Activated CD8-positive, alpha-beta memory T cell treated with anti-CD3 and anti-CD28 coated beads, Interleukin-2, amount 50 U/mL, for 1 hour (primary cell): ENCODE measurements around the gene NOD1.
"Not testable (repeated sequence)": the region's sequence is repeated elsewhere in the genome, so short reads cannot be mapped to it uniquely, and the experiment has no call there.

Source experiments
- DNase-seq: peaks from one replicate; pipeline ENCODE4 v3.0.0-alpha.2; 2020; ENCODE audit errors: extremely low read depth

The NOD1 gene

GRCh38 chr7:30478349-30479201 is at the start of gene NOD1:
Gene NOD1 (minus strand): TSS chr7:30478784. CDS start chr7:30456921, 21,863 bp downstream.
- peak; percentile 13 for DNase-seq

GRCh38 chr7:30527297-30527696 is 48.7 kb upstream of the NOD1 start:
- not testable (repeated sequence) for DNase-seq

DNA sequence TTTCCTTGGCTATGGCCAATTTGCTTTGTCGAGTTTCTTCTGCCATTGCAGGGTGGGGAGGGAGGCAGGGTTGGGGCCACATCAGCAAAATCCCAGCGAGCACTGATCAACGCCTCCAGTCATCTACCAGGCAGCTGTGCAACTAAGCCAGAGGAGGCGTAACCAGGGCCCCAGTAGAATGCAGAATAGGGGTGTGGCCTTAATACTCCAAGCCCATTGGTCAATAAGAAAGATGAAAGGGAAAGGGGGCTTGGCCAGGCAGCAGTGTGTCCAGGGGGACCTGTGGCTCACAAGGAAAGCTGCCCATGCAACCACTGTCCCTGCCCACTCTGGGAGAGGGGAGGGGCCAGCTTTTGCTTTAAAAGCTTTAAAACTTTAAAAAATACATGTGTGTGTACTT is 47.6 kb upstream of the NOD1 start:
- DNase-seq = no peak

GRCh38 chr7:30525429-30525828 is 46.8 kb upstream of the NOD1 start:
- no peak for DNase-seq

DNA sequence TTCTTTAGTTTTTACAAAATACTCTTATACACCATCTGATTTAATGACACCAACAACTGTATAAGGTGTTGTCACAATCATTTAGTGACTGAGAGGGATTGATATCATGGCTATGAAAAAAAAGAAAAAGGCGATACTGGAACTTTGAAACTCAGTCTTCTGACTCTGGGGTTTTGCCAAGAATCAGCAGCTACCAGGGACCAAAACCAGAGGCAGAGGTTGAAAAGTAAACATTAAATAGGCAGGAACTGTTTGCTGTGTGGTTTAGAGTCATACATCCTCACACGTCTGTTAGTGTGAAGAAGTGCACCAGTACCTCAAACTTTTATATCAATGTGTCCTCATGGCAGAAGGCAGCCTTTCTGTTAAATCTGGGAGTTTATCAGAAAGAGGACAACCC is 46.0 kb upstream of the NOD1 start:
- DNase-seq = no peak

- DNase-seq = no peak
Observed at GRCh38 chr7:30523466-30523865, 44.9 kb upstream of the NOD1 start.

DNA sequence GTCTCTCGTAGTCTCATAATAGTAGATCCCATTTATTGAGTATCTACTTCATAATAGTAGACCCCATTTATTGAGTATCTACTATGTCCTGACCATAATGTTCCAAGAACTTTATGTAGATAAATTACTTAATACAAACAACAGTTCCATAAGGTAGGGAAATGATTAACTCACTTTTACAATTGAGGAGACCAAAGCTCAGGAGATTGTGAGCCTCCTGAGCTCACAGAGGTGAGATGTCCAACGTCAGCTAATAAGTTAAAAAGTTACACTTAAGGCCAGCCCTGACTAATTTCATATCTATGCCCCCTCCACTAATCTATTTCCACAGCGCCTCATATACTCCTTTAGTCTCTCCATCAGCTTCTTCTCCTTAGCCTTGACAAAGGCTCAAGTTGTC is 43.6 kb upstream of the NOD1 start:
- no peak for DNase-seq

DNA sequence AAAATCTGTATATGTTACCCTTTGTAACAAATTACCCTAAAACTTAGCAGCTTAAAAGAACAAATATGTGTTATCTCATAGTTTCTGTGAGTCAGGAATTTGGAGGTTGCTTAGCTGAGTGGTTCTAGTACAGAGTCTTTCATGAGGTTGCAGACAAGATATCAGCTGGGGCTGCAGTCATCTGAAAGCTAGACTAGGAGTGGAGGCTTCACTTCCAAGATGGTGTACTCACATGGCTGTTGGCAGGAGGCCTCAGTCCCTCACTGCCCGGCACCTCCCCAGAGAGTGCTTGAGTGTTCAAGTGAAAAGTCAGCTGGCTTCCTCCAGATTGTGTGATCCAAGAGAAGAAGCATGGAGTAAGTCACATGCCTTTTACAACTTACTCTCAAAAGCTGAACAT is 42.9 kb upstream of the NOD1 start:
- no peak for DNase-seq

GRCh38 chr7:30519122-30519521 is 40.5 kb upstream of the NOD1 start:
- no peak for DNase-seq

DNA sequence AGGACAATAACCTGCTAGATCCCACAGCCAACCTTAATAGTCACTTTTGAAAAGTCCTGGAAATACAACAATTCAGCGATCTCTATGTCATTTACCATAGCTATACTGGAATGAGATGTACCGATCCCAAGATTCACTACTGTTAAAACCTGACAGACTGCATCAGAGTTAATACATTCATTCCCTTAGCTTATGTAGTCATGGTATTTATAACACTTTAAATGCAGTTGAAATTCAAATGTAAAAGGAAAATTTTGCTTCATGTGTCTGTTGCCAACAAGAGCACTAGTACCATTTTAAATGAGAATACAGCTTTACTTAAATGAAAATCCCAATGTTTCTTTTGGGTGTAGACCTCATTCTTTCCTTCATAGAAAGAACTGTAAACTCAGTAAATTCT is 37.2 kb upstream of the NOD1 start:
- DNase-seq = no peak

DNA sequence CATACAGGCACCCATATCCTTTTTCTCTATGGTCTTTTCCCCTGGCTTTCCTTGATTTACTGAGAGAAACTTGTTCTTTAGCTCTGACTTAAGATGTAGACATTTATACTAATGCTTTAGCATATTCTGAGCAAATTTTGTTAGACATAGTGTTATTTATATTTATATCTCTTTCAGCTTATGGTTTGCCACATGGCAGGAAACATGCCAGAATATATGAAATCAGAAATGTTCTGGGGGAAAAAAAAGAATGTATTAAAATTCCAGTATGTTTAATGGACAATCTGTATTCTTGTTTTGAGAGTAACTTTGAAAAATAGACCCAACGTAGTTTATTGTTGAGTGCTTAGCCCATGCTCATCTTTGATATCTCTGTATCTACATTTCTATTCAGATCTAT is 36.2 kb upstream of the NOD1 start:
- no peak for DNase-seq

- DNase-seq = no peak
Observed at GRCh38 chr7:30514177-30514576, 35.6 kb upstream of the NOD1 start.

DNA sequence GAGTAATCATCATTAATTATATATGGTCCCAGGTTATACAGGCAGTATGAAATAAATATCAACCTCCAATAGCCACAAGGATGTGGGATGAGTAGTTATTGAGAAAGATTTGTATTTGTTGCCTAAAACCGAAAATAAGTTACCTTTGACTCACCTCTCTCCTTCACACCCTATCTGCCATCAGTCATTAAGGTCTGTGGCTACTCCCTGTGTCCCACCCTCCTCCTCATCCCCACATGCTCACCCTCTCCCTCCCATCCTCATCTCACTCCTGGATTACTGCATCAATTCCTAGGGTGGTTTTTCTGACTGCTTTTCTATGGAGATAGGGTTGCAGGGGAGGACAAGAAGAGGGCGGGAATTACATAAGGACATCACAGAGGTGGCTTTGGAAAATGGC is 35.2 kb upstream of the NOD1 start:
- no peak for DNase-seq

DNA sequence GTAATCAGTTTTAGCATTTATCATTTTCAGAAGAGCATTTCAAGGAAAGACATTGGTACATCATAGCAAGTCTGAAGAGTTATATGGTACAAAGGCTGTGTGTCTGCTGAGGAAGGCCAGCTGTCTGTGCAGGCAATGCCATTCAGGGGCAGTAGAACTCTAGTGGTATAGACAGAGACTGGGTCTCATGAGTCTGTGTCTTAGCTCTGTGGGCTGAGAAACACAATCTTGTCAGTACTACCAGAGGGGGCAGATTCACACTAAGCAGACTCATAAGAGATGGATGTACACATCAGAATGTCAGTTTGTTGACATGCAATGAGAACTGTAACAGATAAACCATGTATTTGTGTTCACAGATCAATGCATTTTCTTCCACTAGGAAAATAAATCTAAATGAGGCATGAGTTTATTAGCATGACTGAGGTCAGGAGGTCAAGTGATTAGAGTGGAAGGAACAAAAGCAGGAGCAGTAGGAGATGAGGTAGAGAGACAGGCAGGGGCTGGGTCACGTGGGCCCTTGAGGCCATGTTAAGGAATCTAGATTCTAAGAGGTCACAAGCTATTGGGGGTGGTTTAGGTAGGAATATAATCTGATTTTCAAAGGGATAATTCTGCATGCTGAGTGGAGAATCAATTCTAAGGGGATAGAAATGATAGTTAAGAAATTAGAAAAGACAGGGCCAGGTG is 33.5 kb upstream of the NOD1 start:
- DNase-seq = no peak

- DNase-seq = no peak
Observed at GRCh38 chr7:30511494-30511893, 32.9 kb upstream of the NOD1 start.

- DNase-seq = no peak
Observed at GRCh38 chr7:30510124-30511075, 31.8 kb upstream of the NOD1 start.

GRCh38 chr7:30509171-30509857 is 30.7 kb upstream of the NOD1 start:
- DNase-seq = not testable (repeated sequence)

DNA sequence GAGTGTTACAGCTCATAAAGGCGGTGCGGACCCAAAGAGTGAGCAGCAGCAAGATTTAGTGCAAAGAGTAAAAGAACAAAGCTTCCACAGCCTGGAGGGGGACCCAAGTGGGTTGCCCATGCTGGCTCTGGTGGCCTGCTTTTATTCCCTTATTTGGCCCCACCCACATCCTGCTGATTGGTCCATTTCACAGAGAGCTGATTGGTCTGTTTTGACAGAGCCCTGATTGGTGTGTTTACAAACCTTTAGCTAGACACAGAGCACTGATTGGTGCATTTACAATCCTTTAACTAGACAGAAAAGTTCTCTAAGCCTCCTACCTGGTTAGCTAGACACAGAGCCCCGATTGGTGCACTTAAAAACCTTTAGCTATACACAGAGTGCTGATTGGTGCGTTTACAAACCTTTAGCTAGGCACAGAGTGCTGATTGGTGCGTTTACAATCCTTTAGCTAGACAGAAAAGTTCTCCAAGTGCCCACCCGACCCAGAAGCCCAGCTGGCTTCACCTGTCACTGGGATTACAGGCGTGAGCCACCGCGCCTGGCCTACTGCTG is 28.8 kb upstream of the NOD1 start:
- DNase-seq = not testable (repeated sequence)

DNA sequence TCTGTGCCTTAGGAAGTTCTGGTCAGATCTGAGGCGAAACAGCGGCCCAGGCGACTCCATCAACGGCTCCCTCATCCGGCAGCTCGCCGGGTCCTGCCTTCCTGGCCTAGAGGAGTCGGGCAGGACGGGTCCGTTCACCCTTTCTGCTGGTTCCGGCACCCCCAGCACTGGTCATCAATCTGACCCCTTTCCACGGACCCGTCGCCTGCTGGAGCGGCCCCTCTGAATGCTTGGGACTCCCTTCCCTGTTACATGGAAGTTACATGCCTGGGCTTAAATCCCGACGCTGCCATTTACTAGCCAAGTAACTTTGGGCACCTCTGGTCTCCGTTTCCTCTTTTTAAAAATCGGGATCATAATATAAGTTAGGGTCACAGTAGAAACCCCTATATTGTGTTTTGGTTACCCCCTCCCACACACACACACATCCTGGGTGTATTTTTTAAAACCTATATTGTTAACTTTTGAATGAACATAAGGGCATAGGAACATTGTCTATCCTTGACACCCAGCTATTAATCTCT is 26.7 kb upstream of the NOD1 start:
- no peak for DNase-seq

- DNase-seq = peak; percentile 93
Observed at GRCh38 chr7:30504301-30505173, 26.0 kb upstream of the NOD1 start, which contains the start of gene GGCT. Gene GGCT (minus strand): TSS chr7:30504829. CDS start chr7:30504709, 120 bp downstream.
